PC-3 (cell line): ENCODE data around the gene RNF167. TPM values are rescaled to one million over a fixed set of nuclear protein-coding genes. Genes with fewer than 3 reads are reported as not detected.

ENCODE experiments used
- ATAC-seq: fragments of 200-7000 bp; cut with Tn5 transposase; 2 replicates; pipeline ENCODE4 v1.9.1; 2020; ENCODE audit warnings: mild to moderate bottlenecking, moderate library complexity
- BruUV-seq: library from RNA; stranded (reverse); fragments of 400-500 nt; replicated peaks from 2 replicates; lab custom pipeline; 2021; lab: Mats Ljungman, UMichigan
- CTCF ChIA-PET: fragments of 300-600 bp; sonication (Branson Sonifier 250); formaldehyde crosslinking; loops from one replicate; lab custom pipeline; 2022; ENCODE audit warnings: antibody characterized with exemption; lab: Charles Lee
- POLR2A ChIA-PET: fragments of 300-600 bp; sonication (Branson Sonifier 250); formaldehyde crosslinking; loops from one replicate; lab custom pipeline; 2022; ENCODE audit warnings: antibody characterized with exemption; ENCODE audit not compliant: unreplicated experiment; lab: Charles Lee
- DNase-seq: peaks from one replicate; pipeline ENCODE4 v3.0.0-alpha.2; 2015
- H2AFZ ChIP-seq: fragments of 300-600 bp; sonication (generic); 2 replicates; pipeline ENCODE4 v1.6.0; 2016; ENCODE audit warnings: antibody characterized with exemption, low read length
- H3F3A ChIP-seq: fragments of 300-600 bp; sonication (generic); one replicate; pipeline ENCODE4 v1.6.0; 2017; ENCODE audit warnings: antibody characterized with exemption, low read length, control low read depth, mild to moderate bottlenecking; ENCODE audit not compliant: unreplicated experiment
- H3K27ac ChIP-seq: fragments of 300-600 bp; sonication (generic); 2 replicates; pipeline ENCODE4 v1.5.1; 2016; ENCODE audit warnings: mild to moderate bottlenecking, low read length
- H3K27me3 ChIP-seq: fragments of 300-600 bp; sonication (generic); 2 replicates; pipeline ENCODE4 v1.6.1; 2016; ENCODE audit warnings: low read length, mixed read lengths
- H3K36me3 ChIP-seq: fragments of 300-600 bp; sonication (generic); 2 replicates; pipeline ENCODE4 v1.6.1; 2016; ENCODE audit warnings: low read depth, mixed run types, low read length, mixed read lengths
- H3K4me1 ChIP-seq: fragments of 300-600 bp; sonication (generic); 2 replicates; pipeline ENCODE4 v1.5.1; 2016; ENCODE audit warnings: low read length; ENCODE audit not compliant: insufficient read depth
- H3K4me2 ChIP-seq: fragments of 300-600 bp; sonication (generic); 2 replicates; pipeline ENCODE4 v1.6.0; 2016; ENCODE audit warnings: low read length
- H3K4me3 ChIP-seq: fragments of 300-600 bp; sonication (generic); 2 replicates; pipeline ENCODE4 v1.5.1; 2016; ENCODE audit warnings: mild to moderate bottlenecking, low read length, mixed read lengths
- H3K79me2 ChIP-seq: fragments of 300-600 bp; sonication (generic); 2 replicates; pipeline ENCODE4 v1.6.1; 2017; ENCODE audit warnings: low read length, mixed read lengths
- H3K9ac ChIP-seq: fragments of 300-600 bp; sonication (generic); 2 replicates; pipeline ENCODE4 v1.6.0; 2016; ENCODE audit warnings: mild to moderate bottlenecking, low read length
- H3K9me2 ChIP-seq: fragments of 300-600 bp; sonication (generic); replicated peaks from 2 replicates; pipeline ENCODE4 v1.6.1; 2016; ENCODE audit warnings: mixed run types, low read length, mixed read lengths
- H3K9me3 ChIP-seq: fragments of 300-600 bp; sonication (generic); 2 replicates; pipeline ENCODE4 v1.6.1; 2016; ENCODE audit warnings: low read length, mixed read lengths
- H4K20me1 ChIP-seq: fragments of 300-600 bp; sonication (generic); 2 replicates; pipeline ENCODE4 v1.6.1; 2016; ENCODE audit warnings: low read length, mixed read lengths
- EZH2 ChIP-seq: fragments of 300-600 bp; sonication (generic); IDR thresholded peaks from one replicate; pipeline ENCODE4 v1.6.1; 2017; ENCODE audit warnings: antibody characterized with exemption, mild to moderate bottlenecking, low read length; ENCODE audit not compliant: unreplicated experiment
- EZH2phosphoT487 ChIP-seq: fragments of 300-600 bp; sonication (generic); IDR thresholded peaks from 2 replicates; pipeline ENCODE4 v1.6.1; 2018; ENCODE audit warnings: mild to moderate bottlenecking, antibody characterized with exemption, low read length, borderline replicate concordance
- intact Hi-C: fragments of 100-400 bp; cut with micrococcal nuclease; formaldehyde crosslinking; loops from 2 replicates; pipeline ENCODE4 v1.9.0; 2023
- total RNA-seq: library from RNA; depleted of rRNA; stranded (reverse); fragments of >200 nt; gene quantifications from 2 replicates; pipeline ENCODE4 v1.2.3, GENCODE V29; 2014
- TF ChIP-seq, protein P1 (sequence below): fragments of 300-600 bp; sonication (generic); conservative IDR thresholded peaks from 2 replicates; pipeline ENCODE4 v1.5.1; 2017; ENCODE audit warnings: antibody characterized with exemption, low read depth, mild to moderate bottlenecking, low read length

Gene RNF167
- total RNA-seq, 1 experiment from 2014 or later: 43.1 TPM

DNA sequence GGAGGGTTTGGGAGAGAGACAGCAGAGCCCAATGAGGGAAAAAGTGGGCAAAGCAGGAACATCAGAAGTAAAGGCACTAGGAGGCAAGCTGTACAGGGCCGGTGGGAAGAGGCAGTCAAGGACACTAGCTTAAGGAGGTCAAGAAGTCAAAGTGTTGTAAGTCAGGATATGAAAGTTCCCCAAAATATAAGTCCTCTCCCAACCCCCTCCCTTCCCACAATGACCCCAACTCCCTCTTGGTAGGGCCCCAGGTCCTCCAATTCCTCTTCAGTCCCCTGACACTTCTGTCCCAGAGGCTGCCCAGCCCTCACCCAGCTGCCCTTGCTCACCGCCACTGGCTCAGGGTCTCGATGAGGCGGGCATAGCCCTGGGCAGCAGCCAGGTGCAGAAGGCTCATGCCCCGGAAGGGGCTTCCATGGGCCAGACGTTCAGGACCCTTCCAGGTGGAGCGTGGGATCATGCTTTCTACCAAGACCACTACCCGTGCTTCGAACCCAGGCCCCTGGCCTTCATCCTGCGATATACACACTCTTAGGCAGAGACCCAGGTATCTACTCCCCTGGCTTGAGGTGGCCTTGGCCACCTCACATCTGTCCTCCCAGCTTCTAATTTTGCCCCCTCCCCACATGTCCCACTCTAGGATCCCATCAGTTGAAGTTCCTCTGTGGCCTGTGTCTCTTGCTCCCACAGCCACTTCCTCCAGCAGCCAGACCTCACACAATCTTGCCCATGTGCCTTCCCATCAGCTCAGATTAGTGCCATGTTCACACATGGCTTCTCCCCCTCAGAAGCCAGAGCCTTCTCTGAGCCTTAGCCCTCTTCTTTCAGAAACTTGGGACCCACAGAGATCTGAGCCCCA is 33.4 kb downstream of the RNF167 start:
- no peak for ATAC-seq
- no peak overlapping the region for H3K9ac ChIP-seq
- no peak overlapping the region for H3K27ac ChIP-seq
- TF ChIP-seq EZH2phosphoT487 (no peak), EZH2 (no peak)
- TF ChIP-seq, protein P1, sequence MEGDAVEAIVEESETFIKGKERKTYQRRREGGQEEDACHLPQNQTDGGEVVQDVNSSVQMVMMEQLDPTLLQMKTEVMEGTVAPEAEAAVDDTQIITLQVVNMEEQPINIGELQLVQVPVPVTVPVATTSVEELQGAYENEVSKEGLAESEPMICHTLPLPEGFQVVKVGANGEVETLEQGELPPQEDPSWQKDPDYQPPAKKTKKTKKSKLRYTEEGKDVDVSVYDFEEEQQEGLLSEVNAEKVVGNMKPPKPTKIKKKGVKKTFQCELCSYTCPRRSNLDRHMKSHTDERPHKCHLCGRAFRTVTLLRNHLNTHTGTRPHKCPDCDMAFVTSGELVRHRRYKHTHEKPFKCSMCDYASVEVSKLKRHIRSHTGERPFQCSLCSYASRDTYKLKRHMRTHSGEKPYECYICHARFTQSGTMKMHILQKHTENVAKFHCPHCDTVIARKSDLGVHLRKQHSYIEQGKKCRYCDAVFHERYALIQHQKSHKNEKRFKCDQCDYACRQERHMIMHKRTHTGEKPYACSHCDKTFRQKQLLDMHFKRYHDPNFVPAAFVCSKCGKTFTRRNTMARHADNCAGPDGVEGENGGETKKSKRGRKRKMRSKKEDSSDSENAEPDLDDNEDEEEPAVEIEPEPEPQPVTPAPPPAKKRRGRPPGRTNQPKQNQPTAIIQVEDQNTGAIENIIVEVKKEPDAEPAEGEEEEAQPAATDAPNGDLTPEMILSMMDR: no peak
- H3K79me2 ChIP-seq: peaks cover 3% of the 10 kb centered on the region; the same call in 1 of the 2 replicates
- BruUV-seq: no TSS peak
- intact Hi-C loops: no loop called here
- H3K36me3 ChIP-seq: peaks cover 3% of the 10 kb centered on the region; the same call in 1 of the 2 replicates
- H2AFZ ChIP-seq: no peak overlapping the region
- ChIA-PET POLR2A (no interaction called here), CTCF (no interaction called here)
- no peaks in the 10 kb centered on the region for H3K27me3 ChIP-seq
- H4K20me1 ChIP-seq: no peaks in the 10 kb centered on the region
- H3K9me3 ChIP-seq: no peaks in the 10 kb centered on the region
- H3K9me2 ChIP-seq: no peaks in the 10 kb centered on the region
- H3K4me2 ChIP-seq: no peak overlapping the region
- H3F3A ChIP-seq: no peaks in the 10 kb centered on the region
- no peak for DNase-seq
- no peak overlapping the region for H3K4me3 ChIP-seq
- peaks cover 7% of the 10 kb centered on the region for H3K4me1 ChIP-seq

DNA sequence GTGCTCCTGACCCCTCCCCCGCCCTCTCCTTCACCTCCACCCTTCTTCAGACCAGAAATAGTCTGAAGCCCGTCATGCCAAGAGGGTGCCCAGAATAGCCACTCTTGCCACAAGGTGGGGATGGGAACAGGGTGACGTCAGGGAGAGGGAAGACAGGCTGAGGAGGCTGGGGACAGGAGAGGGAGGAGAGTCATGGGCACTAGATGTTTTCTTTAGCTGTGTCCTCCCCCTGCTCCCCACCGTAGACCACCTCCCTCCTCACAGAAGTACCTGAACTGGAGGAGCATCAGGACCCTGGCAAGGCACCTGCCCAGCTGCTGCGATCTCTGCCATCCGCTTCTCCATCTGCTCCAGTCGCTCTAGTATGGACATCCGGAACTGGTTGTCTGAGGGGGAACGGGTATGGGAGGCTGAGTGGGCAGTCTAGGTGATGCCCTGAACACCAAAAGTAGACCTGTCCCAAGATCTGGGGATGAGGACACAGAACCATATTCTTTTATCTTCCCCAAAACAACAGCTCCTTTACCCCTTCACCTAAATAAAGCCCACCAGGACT is 34.1 kb downstream of the RNF167 start:
- H3K4me2 ChIP-seq: no peak overlapping the region
- TF ChIP-seq, protein P1: no peak
- TF ChIP-seq EZH2: no peak
- TF ChIP-seq EZH2phosphoT487: no peak
- H3K4me3 ChIP-seq: no peak overlapping the region
- ChIA-PET CTCF (no interaction called here), POLR2A (no interaction called here)
- H3F3A ChIP-seq: no peaks in the 10 kb centered on the region
- no peak overlapping the region for H2AFZ ChIP-seq
- no peak overlapping the region for H3K9ac ChIP-seq
- no peaks in the 10 kb centered on the region for H3K9me3 ChIP-seq
- peaks cover 3% of the 10 kb centered on the region for H3K36me3 ChIP-seq
- H4K20me1 ChIP-seq: no peaks in the 10 kb centered on the region
- ATAC-seq: no peak
- BruUV-seq: no TSS peak
- intact Hi-C loops: no loop called here
- H3K9me2 ChIP-seq: no peaks in the 10 kb centered on the region
- no peak overlapping the region for H3K27ac ChIP-seq
- H3K4me1 ChIP-seq: no peaks in the 10 kb centered on the region
- H3K79me2 ChIP-seq: no peaks in the 10 kb centered on the region
- DNase-seq: no peak
- H3K27me3 ChIP-seq: no peaks in the 10 kb centered on the region

DNA sequence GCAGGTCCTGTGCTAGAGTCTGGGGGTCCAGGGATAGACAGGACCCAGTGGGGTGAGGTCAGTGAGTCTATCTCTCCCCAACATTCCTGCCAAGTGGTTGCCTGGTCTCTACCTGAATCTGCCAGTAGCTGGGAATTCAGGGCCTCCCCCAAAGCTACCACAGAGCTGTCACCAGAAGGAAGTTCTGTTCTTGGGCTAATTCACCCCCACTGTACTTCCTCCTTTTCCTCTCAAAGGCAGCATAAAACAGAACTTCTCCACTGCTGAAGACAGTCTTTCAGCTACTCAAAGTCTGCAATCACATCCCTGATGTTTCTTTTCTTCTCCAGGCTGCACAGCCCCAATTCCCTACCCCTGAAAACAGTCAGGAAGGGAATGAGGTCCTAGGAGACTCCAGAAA is 38.7 kb downstream of the RNF167 start:
- Histone ChIP-seq H3K9me2 (no peaks in the 10 kb centered on the region), H3K9ac (no peak overlapping the region), H3F3A (no peaks in the 10 kb centered on the region), H3K36me3 (peaks cover 3% of the 10 kb centered on the region), H3K9me3 (no peaks in the 10 kb centered on the region), H3K79me2 (no peaks in the 10 kb centered on the region), H2AFZ (no peak overlapping the region), H4K20me1 (no peaks in the 10 kb centered on the region), H3K27ac (no peak overlapping the region), H3K4me3 (no peak overlapping the region), H3K4me1 (no peaks in the 10 kb centered on the region), H3K4me2 (no peak overlapping the region), H3K27me3 (no peaks in the 10 kb centered on the region)
- intact Hi-C loops: no loop called here
- CTCF ChIA-PET: no interaction called here
- DNase-seq (no peak), ATAC-seq (no peak)
- POLR2A ChIA-PET: no interaction called here
- TF ChIP-seq EZH2: no peak
- TF ChIP-seq, protein P1: no peak
- no TSS peak for BruUV-seq
